C4-2B (cell line): ENCODE data around the gene FGF12.

ENCODE experiments used
- ZFX ChIP-seq: fragments of 450-650 bp; IDR thresholded peaks from 2 replicates; pipeline ENCODE4 v1.6.1; 2017
- TF ChIP-seq, protein P1 (sequence below): fragments of 450-650 bp; conservative IDR thresholded peaks from 2 replicates; pipeline ENCODE4 v1.5.1; 2017; ENCODE audit warnings: mild to moderate bottlenecking

DNA sequence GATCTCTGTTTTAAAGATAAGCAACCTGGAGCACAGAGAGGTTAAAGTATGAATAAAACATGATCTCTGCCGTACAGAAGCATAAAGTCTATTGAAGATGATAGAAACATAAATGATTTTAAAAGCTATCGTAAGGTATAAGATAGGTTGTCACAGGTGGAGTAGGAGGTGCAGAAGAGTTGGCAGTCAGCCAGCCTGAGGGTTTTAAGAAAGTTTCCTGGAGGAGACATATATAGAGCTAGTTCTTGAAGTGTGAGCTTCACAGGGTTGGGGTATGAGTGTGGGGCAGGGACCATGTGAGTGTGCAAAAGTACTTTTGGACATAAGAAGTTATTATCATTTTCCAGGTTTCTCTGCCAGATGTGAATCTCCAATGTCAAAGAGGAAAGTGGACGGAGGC lies 3.9 kb upstream of the FGF12 start:
- TF ChIP-seq, protein P1, sequence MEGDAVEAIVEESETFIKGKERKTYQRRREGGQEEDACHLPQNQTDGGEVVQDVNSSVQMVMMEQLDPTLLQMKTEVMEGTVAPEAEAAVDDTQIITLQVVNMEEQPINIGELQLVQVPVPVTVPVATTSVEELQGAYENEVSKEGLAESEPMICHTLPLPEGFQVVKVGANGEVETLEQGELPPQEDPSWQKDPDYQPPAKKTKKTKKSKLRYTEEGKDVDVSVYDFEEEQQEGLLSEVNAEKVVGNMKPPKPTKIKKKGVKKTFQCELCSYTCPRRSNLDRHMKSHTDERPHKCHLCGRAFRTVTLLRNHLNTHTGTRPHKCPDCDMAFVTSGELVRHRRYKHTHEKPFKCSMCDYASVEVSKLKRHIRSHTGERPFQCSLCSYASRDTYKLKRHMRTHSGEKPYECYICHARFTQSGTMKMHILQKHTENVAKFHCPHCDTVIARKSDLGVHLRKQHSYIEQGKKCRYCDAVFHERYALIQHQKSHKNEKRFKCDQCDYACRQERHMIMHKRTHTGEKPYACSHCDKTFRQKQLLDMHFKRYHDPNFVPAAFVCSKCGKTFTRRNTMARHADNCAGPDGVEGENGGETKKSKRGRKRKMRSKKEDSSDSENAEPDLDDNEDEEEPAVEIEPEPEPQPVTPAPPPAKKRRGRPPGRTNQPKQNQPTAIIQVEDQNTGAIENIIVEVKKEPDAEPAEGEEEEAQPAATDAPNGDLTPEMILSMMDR = no peak
- no peak for TF ChIP-seq ZFX
